ENCODE results near the gene TNFRSF14. TPM values are rescaled to one million over a fixed set of nuclear protein-coding genes. Genes with fewer than 3 reads are reported as not detected.

Gene TNFRSF14
- polyA plus RNA-seq, 3 donors = 14.7 to 18.0 (median 15.5) TPM

GRCh38 chr1:2611031-2611501 lies 54.9 kb downstream of the TNFRSF14 start:
- no peak for DNase-seq (ENCODE audit: low read depth in 3 of 3, low spot score in 2 of 3)

GRCh38 chr1:2611621-2612437 lies 55.7 kb downstream of the TNFRSF14 start:
- no peak for DNase-seq (ENCODE audit: low read depth in 3 of 3, low spot score in 2 of 3)

GRCh38 chr1:2612591-2613365 lies 56.6 kb downstream of the TNFRSF14 start:
- no peak for DNase-seq (ENCODE audit: low read depth in 3 of 3, low spot score in 2 of 3)

Other genes with a start within 250 kb of the TNFRSF14 start
- 1 to 10 TPM; 9.1 to 9.5 (median 9.2) TPM for gene MORN1, start 164.8 kb upstream of the TNFRSF14 start, polyA plus RNA-seq (ENCODE audit: insufficient read length in 3 of 3)
- 100 to 1,000 TPM; 125 to 132 (median 127) TPM for gene RER1, start 164.5 kb upstream of the TNFRSF14 start, polyA plus RNA-seq (ENCODE audit: insufficient read length in 3 of 3)
- gene PEX10, start 143.8 kb upstream of the TNFRSF14 start, polyA plus RNA-seq (ENCODE audit: insufficient read length in 3 of 3) = 10 to 100 TPM; 17.6 to 21.4 (median 19.2) TPM
- gene PLCH2, start 80.1 kb upstream of the TNFRSF14 start, polyA plus RNA-seq (ENCODE audit: insufficient read length in 3 of 3) = 1 to 10 TPM in 1 of 3 donors, under 1 TPM in 2; 0.47 to 1.9 (median 0.74) TPM
- gene PANK4, start 29.8 kb upstream of the TNFRSF14 start, polyA plus RNA-seq (ENCODE audit: insufficient read length in 3 of 3) = 10 to 100 TPM; 25.3 to 26.8 (median 26.6) TPM
- gene HES5, start 26.1 kb upstream of the TNFRSF14 start, polyA plus RNA-seq (ENCODE audit: insufficient read length in 3 of 3) = under 1 TPM; 0.23 to 0.28 (median 0.24) TPM
- 10 to 100 TPM; 33.1 to 41.6 (median 39.1) TPM for gene PRXL2B, start 30.4 kb downstream of the TNFRSF14 start, polyA plus RNA-seq (ENCODE audit: insufficient read length in 3 of 3)
- 1 to 10 TPM; 2.3 to 3.3 (median 2.5) TPM for gene MMEL1, start 76.6 kb downstream of the TNFRSF14 start, polyA plus RNA-seq (ENCODE audit: insufficient read length in 3 of 3)
- under 1 TPM; 0.45 to 0.72 (median 0.46) TPM for gene TTC34, start 245.3 kb downstream of the TNFRSF14 start, polyA plus RNA-seq (ENCODE audit: insufficient read length in 3 of 3)